ENCODE data around the gene GPC2.

GPC2 gene

DNA sequence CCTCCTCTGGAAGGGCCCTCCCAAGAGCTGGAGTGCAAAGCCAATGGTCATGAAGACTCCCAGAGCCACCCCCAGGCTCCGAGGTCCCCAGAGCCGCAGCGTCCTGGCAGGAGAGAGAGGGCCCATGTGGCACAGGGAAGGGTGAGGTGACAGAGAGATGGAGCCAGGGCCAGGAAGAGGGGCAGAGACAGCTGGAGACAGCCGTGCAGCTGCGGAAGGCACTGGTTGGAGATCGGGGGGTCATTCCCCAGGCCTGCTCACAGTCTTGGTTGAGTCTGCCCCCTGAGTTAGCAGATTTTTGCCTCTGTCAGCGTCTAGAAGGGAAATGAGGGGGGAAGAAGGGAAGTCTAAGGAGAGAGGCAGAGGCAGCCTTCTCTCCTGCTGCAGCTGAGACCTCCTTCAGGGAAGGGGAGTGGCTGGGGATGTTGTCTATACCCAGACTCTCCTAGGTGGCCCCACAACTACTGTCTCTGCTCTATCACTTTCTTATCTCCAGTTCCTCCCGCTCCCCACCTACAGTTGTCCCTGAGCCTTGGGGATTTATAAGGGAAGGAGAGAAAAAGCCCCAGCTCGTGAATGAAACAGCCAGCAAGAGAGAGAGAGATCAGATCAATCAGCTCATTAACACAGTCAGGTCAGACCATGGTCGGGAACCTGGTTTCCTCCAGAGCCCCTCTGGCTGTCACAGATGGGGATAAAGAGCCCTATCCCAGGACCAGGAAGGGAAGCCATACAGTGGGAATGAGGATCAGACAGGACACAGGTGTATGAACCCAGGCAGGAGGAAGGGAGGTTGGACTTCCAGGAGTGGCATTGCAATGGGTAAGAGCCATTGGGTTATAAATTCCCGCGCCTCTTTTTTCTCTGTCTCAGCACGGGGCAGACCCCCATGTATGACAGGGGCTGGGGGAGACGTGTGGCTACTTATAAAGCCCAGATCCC lies 9.9 kb downstream of the GPC2 start:
- DNase-seq = no peak

DNA sequence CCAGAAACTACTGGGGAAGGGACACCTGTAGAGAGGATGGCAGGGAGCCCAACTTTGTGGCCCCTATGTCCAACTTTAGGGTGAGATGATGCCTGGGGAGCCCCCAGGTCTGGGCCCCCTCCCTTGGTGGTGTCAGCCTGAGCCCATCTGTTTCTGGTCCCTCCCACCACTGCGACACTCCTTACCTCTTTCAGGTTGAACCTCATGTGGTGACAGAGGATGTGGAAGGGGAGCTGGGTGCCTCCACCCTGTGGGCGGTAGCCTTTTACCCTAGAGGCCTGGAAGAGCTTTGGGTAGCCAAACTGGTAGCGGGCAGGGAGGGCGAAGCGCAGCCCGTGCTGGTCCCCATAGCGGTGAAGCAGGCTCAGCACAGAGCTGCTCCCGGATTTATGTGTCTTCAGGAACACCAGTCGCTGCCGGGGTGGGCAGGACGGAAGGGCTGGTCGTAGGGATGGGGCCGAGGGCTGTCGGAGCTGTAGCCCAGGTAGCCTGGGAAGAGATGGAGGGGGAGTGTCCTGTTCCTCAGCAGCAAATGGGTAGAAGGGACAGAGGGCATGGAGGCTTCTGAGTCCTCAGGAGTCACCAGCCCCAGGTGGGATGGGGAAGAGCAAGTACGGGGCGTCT lies 10.8 kb downstream of the GPC2 start:
- peak; percentile 32 to 34 for DNase-seq

DNA sequence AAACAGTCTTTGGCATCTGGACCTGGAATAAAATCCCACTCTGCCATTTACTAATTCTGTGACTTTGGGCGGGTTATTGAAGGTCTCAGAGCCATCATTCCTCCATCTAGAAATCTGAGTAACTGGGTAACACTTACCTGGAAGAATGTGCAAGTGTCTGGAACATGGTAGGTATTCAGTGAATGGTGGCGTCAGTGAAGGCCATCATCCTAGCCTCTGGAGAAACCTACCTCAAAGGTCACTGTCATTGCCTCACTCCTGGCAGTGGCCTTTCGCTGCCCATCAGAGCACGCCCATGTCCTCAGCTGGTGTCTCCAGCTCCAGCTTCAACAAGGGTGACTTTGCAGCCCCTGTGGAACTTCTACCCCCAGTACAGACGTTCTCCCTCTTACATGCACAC lies 13.3 kb downstream of the GPC2 start:
- no peak for DNase-seq

DNA sequence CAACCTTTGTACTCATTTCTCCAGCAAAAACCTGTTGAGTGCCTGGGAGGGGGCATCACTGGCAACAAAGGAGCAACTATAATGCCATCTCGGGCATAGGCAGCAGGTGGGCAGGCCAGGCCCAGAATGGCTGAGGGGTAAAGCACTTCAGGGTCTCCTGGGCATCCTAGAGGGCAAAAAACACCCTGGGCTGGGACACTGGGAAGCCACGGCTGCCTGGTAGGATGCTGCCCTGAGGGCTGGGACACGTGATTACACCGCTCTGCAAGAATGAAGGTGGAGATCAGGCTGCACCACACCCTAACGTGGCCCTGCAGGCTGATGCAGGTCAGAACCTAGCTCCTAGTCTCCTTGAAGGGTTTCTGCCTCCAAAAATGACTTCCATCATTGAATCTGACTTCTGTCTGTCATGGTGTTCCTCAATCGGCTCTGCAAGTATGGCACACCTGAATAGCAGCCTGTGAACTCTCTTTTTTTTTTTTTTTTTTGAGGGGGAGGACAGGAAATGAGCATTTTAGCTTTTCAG lies 14.1 kb downstream of the GPC2 start:
- no peak for DNase-seq

DNA sequence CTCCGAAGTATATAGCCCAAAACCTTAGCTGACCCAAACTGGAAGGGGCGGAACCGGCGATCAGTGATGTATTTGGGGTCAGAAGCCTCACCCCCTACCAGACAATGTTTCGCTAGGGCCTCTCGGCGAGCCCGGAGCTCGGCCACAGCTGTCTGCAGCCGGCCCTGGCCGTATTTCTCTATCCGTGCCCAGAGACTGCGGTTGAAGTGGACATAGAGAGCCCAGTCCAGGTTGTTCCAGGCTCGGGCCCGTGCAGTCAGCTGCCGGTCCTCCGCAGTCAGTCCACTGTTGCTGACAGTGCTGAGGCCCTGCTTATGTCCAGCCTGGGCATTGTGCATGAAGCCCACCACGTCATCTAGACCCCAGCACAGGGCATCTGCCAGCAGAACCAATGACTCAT lies 17.1 kb downstream of the GPC2 start:
- DNase-seq = no peak

DNA sequence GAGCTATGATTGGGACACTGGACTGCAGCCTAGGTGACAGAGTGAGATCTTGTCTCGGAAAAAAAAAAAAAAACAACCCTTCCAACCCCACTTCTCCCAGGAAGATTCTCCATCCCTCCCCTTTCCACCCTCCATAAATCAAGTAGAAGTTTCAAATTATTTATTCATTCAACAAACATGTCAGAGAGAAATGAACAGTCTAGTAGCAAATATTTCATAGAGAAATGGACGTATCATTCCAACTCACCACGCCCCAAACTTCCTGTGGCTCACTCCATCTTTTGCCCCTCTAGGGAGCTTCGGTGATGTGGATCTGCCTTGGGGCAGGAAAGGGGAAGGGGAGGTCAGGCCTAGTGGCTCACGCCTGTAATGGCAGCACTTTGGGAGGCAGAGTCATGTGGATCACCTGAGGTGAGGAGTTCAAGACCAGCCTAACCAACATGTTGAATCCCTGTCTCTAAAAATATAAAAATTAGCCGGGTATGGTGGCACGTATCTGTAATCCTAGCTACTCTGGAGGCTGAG lies 18.0 kb downstream of the GPC2 start:
- DNase-seq = no peak

DNA sequence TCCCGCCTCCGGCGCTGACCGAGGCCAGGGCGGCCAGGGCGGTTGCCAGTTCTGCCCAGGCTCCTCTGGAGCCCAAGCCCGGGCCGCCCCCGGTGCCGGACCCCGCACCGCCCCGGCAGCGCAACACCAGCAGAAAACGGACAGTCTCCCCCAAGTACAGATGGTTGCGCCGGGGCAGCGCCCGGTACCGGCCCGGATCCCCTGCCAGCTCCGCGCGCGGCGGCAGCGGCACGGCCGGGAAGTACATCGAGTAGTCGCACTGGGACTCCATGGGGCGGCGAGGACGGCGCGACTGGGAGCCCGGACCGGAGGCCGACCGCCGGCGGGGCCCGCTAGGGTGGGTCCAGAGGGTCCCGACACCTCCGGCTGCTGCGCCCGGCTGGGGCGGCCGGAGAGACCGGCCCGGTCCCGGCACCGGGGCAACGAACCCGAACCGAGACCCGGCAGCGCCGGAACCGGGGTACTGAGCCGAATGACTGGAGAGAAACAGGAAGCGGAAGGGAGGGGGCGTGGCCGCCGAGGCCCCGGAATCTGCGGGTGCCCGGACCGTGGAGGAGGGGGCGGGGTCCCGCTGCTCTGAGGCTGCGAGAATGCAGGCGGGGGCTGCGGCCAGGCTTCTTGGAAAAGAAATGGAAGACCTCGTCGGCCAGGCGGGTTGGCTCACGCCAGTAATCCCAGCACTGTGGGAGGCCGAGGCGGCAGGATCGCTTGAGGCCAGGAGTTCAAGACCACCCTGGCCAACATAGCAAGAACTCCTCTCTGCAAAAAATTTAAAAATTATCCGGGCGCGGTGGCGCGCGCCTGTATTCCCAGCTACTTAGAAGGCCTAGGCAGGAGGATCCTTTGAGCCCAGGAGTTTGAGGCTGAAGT lies 18.7 kb downstream of the GPC2 start, which contains the start of gene TRAPPC14:
TRAPPC14 (minus strand) TSS at position 495 of the 870 bp plus-strand sequence; CDS start at position 271, 224 bp downstream.
- DNase-seq = peak; percentile 90 to 91

DNA sequence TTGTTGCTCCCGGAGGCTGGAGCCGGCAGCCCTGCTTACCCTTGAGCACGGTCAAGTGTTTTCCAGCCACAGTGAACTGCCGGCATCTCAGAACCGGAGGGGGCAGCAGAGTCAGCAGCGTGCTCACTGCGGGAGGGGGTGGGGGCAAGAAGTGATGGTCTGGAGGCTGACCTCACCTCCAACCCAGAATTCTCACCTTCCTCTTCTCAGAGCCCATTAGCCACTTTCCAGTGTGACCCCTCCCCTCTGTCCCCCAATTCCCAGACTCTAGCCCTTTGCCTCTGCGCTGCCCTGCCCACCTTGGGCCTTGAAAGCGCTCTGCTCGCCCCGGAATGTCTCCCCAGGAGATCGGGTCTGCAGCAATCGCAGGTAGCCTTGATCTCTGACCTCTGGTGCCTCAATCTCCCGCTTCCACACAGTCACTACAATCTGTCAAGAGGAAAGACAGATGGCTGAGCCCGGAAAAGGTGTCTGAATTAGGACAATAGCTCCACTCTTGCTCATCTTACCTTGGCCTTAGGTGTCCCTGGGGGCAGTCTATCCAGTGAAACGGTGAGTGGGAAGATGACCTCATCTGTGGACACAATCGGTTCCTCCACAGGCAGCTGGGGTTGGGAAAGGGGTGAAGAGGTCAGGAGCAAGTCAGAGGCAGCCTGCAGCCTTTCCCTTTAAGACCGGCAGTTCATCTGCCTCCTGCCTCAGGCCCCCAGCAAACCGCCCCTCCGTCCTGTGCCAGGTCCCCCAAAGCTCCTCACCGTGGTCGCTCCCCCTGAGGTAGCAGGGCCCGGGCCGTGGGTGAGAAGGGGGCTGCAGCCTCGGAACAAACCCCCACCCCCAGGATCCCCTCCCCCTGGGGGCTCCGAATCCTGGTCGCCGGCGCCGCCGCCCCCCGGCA lies 19.6 kb downstream of the GPC2 start:
- DNase-seq = no peak

DNA sequence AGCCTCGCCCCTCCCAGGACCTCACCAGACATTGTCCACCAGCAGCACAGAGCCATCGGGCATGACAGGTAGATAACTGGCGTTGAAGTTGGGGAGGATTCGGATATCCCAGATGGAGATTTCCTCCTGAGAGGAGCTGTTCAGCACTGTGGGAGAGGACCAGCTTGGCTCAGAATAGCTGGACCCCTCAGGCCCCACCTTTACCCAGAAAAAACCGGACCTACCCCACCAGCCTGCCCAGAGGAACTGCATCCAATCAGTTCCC lies 20.2 kb downstream of the GPC2 start:
- DNase-seq = no peak

DNA sequence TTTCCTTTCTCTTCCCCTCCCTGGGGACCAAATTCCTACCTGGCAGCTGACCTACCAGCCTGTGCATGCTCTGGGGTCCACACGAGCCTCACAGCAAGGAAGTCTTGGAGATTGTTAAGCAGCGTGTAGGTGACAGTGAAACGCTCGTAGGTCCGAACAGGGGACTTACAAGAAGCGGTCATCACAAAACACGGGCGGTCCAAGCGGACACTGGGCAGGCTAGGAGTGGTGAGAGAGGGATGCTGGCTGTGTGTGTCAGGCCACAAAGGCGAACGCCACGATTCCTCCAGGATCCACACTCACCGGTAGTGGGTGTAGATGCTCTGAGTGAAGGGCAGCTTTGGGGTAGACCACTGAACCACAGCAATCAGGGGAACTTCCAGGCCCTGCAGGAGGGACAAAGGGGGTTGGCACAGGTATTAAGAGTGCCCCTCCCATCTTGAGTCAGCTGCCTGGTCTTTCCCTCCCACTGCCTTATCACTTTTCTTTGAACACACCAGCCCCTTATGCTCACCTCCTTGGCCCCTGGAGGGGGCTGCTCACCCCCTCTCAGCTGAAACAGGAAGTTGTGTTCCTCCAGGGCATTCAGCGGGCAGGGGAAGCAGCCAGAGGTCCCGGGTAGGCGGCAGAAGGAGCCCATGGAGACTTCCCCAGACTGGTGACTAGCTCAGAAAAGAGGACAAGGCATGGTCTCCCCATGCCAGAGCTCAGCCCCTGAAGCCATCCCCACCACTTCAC lies 20.7 kb downstream of the GPC2 start:
- no peak for DNase-seq

DNA sequence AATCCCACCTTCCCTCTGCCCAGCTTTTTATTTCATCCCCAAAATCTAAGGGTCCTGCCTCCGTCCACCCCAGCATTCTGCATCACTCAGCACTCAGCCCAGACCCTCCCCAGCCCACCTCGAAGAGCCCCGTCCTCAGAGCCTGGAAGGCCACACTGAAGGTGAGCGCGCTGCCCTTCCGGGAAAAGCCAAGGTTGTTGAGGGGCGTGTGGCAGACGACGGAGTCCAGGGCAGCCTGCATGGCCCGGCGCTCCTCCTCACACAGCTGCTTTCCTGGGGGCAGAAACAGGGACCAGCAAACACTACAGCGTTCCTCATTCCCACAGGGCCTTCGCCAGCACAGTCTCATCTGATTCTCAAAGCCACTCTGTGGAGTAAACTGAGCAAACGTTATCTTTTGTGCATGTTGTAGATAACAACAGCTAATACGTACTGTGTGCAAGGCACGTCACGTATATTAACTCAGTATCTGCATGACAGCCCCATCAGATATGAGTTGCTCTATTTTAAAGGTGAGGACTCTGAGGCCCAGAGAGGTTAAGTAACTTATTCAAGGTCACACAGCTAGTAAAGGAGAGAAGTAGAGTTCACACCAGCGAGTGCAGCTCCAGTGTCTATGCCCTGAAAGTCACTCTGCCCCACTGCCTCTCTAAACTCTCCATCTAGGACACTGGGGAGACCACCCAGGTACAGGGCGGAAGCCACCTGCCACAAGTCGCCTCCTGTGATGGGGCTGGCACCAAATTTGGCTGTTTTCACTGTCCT lies 21.4 kb downstream of the GPC2 start:
- DNase-seq = no peak

DNA sequence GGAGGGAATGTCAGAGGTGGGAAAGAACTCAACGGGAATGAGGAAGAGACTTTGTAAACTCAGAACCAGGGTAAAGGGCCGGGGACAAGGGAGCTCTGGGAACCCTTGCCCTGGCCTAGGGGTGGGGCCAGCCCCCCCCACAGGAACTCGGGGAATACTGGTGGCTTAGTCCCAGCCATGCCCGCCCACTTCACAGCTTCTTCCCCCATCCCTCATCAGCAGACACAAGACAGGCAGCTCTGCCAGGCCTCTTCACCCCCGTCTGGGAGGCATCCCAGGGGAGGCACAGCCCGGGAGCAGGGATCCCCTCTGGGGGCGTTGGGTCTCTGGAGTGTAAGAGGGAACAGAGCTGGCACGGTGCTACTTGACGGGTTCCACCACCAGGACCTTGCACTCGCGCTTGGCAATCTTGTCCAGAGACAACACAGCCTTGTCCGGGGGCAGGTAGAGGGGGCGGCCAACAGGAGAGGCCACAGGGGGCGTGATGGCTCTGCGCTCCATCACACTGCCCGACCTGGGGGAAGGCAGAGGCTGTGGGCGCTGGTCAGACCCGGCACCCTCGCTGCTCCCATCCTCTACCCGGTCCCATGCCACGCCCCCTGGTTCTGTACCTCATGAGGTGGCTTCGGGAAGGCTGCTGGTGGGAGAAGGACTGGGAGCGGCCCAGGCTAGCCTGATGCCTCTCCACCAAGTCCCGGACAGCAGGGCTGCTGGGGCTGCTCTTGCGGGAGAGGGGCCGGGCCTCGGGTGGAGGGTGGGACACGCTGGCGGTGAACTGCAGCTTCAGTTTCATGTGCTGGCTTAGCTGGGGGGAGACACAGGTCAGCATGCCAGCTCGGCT lies 22.3 kb downstream of the GPC2 start:
- DNase-seq = no peak

DNA sequence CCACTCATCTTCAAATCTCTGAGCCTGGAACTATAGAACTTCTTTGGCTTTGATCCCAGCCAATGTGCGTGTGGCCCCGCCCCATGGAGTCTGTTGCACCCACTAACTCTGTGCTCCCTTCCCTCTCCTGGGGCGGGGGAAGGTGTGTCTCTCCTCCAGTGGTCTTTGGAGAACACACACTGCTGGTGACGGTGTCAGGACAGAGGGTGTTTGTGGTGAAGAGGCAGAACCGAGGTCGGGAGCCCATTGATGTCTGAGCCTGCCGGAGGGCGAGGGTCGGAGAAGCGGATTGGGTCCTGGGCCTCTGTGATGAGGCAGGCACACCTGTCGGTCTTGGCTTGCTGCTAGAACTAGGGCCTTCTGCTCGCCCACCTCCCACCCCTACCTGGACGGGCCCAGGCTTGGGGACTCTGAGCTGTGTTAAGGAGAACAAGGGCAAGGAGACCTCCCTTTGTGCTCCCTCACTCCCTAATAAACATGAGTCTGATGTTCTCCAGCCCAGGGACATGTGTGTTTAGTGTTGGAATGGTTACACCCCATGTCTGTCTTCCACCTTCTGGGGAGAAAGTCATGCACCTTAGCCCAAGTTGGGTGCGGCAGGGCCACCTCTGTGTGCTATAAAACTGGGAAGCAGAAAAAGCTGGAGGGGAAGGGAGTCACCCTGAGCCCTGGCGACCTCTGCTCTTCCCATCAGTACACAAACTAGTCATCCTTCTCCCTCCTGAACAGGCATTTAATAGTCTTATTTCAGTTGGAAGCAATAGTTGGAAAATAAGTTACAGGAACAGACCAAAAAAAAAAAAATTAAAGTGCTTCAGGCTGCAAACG lies 23.3 kb downstream of the GPC2 start:
- no peak for DNase-seq

DNA sequence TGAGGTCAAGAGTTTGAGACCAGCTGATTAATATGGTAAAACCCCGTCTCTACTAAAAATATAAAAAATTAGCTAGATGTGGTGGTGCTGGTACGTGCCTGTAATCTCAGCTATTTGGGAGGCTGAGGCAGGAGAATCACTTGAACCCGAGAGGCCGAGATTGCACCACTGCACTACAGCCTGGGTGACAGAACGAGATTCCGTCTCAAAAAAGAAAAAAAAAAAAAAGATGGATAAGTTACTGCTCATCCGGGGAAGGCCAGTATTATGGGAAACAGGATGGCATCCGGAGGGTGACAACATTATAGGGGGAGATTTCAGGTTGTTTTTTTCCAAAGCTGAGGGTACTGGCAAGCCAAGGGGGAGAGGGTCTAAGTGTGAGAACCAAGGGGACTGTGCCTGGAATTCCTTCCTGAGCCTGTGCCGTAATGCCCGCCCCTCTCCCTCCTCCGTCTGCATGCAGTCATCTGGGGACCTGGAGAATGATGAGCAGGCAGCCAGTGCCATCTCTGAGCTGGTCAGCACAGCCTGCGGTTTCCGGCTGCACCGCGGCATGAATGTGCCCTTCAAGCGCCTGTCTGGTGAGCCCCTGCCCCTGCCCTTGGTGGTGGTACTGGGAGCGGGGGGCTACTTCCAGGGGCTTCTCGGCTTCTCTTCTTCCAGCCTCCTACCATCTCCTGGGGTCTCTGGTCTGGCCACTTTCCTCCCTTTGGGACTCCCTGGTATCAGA lies 24.1 kb downstream of the GPC2 start:
- DNase-seq = no peak

DNA sequence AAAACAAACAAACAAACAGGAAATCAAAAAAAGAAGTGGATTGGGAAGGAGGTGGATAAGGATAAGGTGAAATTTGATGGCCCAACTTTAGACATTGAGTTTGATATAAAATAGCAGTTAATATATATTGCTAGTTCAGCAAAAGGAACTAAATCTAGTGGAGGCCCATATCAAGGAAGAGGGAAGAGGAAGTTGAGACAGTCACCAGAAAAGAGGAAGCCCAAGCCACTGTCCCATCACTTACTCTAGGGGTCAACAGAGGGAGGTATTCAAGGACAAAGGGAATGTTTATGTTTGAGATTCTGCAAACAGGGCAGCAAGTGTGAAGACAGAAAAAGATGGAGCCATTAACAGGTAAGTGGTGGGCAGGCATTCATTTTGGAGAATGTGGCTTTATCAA lies 24.8 kb downstream of the GPC2 start:
- DNase-seq = no peak

DNA sequence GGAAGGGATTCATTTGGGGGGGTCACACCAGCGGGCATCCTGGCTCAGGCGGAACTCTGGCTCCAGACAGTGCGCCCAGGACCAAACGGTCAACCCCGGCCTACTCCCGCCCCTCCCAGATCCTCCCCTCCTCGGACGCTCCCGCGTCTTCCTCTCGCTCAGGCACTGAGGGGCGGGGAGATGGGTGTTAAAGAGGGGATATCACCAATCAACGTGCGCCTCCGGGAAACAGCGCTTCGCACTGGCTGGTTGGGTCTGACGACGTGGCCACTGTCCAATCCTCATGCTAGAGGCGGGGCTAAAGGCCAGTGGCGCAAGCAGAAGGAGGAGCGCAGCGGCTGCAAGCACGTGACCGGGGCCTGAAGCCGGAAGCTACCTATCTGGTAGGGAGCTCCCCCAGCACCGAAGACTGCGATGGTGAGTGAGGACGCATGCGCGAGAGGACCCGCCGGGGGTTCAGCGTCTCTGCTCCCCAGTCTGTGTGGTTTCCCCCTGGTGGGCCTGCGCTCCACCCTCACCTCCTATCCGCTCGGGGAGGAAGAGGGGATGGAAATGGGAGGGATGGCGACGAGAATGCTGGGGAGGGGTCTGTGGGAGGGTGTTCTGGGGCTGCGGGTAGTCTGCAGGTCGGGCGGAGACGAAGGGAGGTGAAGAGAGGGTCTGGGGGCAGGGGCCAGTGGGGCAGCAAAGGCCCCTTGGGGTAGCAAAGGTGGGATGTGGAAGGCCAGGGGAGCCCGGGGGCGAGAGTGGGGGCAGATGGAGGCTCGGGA lies 28.4 kb downstream of the GPC2 start, which contains the start of gene LAMTOR4:
LAMTOR4 (plus strand) TSS at position 360 of the 770 bp plus-strand sequence; CDS start at position 415, 55 bp downstream.
- peak; percentile 97 to 98 for DNase-seq

DNA sequence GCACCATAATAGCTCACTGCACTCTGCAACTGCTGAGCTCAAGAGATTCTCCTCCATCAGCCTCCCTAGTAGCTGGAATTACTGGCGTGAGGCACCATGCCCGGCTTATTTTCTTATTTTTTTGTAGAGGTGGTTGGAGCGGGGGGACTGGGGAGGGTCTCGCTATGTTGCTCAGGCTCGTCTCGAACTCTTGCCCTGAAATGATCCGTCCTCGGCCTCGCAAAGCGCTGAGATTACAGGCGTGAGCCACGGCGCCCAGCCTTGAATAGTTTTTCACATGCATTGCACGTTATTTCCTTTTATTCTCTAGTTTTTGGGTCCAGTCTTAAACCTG lies 29.0 kb downstream of the GPC2 start:
- DNase-seq = no peak

Data from activated CD4-positive, alpha-beta T cell treated with anti-CD3 and anti-CD28 coated beads, Interleukin-2, amount 50 U/mL, for 4 hours (primary cell).